Stimulated activated CD8-positive, alpha-beta memory T cell treated with anti-CD3 and anti-CD28 coated beads, Interleukin-4, amount 100 ng/mL, for 48 hours (primary cell): Measurements from ENCODE around the gene BCAS3.

Experiments used
- DNase-seq: peaks from one replicate; pipeline ENCODE4 v3.0.0-alpha.2; 2020

Gene BCAS3

DNA sequence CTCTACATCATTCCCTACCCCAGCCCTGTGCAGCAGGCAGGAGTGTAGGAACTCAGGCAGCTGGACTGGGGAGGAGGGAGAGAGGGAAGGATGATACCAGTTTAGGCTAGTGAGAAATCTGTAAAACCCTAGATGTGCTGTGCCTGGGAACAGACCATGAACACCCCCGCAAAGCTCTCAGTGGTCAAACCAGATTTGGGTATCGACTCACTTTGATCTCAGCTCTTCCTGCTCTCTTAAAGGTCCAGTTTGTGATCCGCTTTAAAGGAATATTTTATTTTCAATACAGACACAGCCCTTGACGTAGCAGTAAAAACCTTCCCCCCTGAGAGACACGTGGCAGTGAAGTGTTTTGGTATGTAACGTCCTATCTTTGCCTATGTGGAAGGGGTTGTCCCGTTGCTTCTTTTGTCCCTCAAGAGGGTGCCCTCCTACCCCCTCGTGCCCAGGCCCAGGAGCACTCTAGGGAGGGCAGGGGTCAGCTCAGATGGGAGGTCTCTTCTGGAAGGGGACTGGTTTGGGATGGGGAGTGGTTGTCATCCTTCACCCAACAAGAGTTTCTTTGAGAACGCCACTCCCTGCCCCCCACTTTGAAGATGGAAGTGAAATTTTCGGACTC is 702.7 kb downstream of the BCAS3 start:
- DNase-seq: no peak

DNA sequence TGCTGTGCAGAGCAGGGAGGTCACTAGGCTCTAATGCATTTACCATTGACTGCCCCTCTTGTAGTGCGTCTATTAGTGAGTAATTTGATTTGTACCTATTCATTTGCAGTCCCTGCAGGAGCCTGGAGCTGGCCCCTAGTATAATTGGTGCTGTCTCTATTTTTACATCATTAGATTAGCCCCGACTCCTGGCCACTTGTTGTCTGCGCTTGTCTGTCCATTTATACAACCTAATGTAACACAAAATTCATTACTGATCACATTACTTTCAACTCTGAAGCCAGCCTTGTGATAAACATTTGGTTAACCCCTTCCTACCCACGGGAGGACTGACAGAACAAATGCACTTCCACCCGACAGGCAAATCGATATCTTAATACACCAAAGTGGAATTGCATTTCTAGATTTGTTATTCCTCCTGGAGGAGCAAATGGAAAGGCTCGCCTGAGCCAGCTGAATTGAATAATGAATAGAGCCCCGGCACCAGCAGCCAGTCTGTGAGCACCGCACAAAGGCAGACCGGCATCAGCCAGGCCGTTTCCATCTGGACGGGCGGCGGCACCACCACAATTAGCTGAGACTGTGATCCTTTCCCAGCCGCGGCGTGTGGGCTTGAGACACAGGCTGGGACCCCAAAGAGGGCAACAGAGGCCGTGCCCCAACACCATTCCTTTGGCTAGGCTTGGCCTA is 703.3 kb downstream of the BCAS3 start:
- DNase-seq: no peak

DNA sequence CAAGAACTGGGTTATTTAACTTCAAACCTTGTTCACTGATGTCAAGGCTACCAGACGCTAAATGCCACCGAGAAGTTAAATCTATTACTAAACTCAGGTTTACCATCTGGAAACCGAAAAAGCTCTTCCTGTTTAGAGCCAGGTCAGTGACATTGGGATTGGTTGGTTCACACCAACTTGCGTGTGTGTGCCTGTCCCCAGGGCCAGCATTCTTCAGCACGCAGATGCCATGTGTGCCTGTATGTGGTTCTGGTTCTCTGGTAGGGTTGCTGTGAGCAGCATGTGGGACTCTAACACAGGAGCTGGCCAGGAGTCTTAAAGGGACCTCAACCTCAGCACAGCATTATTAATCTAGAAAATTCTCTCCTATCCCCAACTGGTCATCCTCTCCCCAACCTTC is 703.9 kb downstream of the BCAS3 start:
- DNase-seq: no peak

DNA sequence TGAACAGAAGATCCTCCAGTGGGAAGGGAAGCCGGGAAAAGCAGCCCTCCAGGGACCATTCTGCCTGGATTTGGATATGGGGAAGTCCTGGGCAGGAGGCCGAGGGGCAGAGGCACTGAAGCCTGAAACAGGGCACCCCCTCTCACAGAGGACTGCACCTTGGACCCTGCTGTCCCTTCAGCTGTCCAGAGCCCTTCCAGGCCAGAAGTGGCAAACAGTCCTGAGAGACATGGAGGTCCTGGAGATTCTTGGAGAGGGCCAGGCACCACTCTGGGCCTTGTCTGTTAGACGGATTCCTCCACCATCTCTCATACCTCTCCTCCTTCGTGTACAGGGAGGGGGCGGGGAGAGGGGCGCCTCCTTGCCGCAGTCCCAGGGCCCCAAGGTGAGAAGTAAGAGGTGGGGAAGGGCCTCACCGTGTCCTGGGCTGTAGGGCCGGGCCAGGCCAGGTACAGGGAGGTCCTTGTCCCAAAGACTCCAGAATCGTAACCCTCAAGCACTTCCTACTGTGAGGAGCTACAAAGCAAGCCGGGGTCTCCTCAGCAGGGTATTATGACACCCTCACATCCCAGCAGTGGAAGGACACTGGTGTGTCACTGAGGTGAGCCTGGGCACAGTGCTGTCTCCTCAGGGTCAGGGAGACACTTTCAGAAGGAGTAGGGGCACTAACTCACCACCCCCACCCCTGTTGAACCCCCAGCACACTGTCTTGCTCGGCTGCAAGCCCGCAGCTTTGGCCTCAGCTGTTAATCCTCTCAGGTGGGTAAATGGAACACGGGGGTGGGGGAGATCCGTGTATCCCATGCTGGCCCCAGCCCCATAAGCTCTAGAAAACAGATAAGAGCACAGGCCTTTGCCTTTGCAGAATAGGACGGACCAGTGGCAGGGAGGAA is 705.4 kb downstream of the BCAS3 start:
- no peak for DNase-seq

DNA sequence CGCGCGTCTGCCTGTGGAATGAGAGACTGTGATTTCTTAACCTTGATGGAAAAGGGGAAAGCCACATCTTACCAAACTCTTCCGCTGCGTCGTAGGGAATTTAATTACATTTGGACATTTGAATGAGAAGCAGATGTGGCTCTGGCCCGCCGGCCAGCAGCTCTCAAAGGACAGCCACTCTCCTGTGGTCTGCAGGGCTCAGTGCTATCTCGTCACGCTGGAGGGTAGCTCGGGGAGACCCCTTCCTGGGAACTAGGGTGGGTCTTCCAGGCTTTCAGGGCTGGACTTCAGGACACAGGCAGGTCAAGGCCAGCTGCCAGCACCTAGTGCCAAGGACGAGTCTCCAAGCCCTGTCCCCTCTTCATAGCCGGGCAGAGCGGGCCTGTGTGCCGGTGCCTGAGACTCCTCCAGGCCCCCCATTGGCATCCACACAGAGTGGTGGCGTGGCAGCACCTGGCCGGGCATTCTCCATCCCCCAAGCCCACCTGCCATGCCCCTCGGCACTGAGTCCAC is 706.1 kb downstream of the BCAS3 start:
- DNase-seq: no peak

DNA sequence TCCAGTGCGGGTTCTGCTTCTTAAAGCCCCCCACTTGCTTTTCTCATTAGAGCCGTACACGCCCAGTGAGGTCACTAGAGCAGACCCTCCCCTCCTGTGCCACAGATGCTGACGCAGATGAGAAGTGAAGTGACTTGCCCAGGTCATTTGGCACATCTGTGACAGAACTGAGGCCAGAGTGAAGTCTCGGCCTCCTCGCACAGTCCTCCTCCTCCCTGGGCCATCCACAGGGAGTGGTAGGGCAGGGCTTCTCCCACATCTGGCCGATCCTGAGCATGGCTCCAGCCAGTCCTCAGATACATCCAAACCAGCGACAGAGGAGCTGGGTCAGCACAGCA is 706.7 kb downstream of the BCAS3 start:
- no peak for DNase-seq

DNA sequence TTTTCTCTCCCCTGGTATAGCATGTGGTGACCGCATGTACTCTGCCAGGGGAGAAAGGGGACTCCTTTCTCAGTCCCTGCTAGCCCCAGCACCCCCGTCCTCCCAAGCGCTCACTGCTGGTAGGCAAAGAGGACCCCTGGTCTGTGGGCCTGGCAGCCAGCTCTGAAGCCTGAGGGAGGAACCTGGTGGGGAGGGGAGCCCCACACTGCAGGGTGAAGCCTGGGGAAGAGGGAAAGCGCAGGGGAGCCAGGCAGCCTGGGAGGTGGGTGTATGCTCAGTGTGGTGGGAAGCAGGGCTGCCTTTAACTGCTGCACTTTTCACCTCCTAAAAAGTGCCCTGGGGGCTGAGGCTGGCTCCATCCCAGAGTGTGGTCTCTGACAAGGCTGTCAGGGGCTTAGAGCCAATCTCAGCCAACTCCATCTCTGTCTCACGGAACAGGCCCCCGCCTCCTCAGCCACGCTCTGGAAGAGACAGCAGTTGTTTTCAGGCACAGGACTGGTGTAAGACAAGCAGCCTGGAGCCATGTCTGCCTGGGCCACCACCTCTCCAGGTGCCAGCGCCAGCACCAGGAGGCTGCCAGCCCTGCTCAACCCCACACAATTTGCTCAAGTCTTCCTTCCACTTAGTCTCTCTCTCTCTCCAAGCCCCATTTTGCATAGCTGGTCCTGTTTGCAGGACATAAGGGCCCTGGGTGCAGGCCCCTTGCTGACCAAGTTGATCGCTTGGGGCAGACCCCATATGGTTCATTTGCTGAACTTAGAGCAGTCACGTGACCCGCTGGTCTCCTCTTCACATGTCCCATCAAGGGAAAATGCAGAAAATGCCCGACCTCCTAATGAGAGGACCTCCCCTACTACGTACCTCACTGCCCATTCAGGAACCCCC is 707.3 kb downstream of the BCAS3 start:
- no peak for DNase-seq

DNA sequence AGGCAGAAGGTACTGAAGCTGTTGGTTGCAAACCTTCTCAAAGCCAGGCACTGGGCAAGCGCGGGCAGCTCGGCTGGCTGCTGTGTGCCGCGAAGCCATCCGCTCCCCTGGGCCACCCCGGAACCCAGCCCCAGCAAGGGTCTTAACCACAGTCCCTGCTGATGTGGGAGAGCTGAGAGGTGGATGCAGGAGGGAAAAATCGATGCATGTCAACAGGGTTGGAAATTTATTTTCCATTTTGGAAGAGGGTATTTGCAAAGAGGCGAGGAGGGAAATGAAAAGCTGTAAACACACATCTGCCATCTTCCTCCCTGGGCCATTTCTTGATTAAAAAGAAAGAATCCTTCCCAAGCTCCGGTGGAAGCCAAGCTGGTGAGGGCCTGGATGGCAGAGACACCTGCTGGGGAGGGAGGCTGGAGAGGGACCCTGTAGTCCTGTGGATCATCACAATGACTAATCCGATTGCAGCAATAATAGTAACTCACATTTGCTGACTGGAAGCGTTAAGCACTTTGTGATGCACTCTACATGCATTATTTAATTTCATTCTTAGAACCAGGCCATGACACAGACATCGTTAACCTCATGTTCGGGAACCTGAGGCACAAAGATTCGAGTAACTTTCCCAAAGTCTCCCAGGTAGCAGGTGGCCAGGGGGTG is 708.1 kb downstream of the BCAS3 start:
- no peak for DNase-seq

DNA sequence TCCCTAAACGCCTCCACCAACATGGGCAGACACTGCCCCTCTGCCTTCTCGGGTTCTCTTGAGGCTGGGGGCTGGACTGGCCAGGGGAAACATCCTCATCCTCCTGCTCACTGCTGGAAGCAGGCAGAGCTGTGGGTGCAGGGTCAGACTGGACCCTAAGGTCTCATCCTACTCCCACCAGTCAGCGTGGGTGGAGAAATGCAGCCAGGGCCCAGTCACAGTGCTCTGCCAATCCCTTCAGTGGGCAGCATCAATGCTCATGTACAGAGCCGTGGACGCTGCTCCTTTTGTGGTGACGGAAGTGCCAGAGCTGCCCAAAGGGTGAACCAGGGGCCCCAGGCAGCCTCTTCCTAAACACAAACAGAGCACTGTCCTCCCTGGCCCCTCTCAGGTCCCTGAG is 708.6 kb downstream of the BCAS3 start:
- no peak for DNase-seq

DNA sequence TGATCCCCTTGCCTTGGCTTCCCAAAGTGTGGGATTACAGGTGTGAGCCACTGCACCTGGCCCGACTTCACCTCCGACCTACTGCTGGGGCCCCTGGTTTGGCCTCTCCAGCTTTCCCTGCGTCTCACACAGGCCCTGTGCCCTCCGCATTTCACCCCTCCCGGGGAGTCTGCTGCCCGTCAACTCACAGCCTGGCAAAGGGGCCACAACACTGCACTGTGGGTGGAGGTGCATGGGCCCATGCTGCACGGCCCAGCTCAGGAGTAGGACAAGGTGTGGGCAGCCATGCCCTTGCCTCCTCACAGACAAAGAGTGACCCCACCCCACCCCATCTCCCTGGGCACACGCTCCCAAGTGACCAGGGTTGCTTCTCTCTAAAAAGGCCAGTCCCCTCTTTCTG is 709.4 kb downstream of the BCAS3 start:
- no peak for DNase-seq

DNA sequence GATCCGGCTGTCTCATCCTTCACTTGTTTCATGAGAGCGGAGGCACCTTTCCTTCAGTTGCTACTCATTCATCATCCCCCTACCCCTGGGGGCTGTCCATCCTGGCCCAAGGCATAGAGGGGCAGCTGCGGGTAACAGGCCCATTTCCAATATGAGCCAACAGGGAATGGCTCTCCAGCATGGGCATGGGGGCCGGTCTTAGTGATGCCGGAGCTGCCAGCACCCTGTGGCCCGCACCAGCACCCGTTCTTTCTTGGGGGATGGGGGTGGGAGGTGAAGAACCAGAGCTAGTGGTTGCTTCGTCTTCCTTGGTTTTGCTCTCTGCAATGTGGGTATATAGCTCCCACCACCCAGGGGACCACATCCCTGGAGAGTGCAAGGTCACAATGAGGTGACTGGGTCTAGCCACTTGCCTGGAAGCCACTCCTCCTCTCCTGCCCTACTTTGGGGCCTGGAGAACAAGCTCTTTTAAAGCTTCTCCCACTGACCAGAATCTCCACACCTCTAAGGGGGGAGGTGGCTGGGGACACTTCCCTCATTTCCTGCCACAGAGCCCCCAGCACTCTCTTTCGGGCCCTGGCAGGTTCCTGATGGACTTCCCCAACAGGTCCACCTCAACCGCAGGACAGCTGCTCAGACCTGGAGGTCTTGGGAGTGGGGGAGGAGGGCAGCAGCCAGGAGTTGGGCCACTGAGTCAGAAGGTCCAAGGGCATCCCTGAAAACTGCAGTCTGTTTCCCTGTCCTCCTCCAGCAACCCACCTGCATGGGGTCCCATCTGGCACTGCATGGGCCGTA is 710.1 kb downstream of the BCAS3 start:
- no peak for DNase-seq

DNA sequence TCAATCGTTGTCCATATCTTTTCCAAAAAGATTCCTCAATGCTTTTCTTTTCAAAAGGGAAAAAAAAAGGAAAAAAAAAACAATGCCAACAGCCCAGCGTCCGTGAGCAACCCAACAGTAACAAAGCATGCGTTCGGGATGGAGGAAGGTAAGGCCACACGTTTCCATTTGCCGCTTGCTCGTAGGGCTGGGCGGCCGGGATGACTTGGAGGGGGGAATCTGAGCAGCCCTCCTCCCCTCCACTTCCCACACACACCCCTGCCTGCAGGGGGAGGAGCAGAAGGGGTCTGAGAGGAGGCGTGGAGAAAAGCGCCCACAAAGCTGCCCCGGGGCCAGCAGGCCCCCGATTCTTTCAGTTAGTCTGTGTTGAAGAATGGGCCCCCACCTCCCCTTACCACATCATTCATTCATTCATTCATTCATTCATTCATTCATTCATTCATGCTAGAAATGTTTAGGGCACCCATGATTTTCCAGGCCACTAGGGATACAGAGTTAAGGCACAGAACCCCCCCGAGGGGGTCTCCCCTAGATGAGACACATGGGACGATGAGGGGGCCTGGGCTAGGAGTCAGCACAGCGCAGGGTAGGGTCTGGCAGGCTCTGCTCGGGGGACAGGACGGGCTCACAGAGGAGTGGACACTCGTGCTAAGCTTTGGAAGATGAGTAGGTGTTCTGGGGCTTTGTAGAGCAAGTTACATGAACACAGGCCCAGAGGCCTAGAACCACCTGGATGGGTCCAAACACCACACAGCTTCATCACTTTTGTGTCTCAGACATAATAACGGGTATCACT is 711.1 kb downstream of the BCAS3 start:
- no peak for DNase-seq

DNA sequence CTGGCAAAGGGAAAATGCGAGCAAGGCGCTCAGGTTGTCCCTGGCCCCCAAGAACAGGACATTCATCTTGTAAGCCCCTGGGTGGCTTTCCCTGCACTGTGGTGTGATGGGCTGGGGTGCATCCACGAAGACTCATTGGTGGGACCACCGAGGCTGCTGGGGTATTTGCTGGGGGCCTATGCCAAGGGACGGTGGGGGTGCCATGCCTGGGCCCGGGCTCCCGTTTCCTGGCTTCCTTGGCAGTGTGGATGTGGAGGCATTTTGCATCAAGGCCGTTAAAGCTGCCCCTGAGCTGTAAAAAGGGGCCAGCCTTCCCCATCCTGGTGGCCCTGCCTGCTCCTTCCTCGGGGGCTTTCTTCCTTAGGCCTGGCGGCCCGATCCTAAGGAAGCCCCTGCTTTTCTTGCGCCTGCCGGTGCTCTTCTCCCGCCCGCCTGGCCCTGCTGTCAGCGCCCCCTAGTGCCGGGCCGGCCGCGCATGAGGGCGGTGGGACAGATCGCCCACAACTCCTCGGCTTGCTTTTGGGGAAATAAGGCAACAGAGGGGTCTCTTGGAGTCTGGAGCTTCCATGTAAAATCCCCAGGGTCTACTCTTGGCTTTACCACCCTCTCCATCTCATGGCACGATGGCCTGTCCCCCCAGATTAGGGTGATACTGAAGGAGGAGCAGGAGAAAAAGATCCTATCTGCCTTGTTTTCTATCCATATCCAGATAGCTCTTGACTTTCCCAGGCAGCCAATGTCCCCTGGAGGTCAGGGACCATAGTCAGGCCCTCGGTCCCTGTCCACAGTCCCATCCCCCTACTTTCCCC is 712.2 kb downstream of the BCAS3 start:
- peak; percentile 77 for DNase-seq

DNA sequence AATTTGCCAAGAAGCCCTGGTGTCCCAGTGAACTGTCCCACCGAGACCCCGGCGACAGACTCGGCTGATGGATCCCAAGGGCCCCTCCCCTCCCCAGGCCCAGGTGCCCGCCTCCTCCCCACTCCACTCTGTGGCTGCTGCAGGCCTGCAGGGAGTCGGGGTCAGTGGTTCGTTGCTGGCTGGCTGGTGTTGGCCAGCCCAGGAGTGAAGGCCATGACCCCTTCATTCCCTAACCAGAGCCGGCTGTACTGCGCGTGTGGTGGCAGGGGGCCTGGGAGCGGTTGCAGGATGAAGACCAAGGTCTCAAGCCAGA is 712.8 kb downstream of the BCAS3 start:
- DNase-seq: no peak

DNA sequence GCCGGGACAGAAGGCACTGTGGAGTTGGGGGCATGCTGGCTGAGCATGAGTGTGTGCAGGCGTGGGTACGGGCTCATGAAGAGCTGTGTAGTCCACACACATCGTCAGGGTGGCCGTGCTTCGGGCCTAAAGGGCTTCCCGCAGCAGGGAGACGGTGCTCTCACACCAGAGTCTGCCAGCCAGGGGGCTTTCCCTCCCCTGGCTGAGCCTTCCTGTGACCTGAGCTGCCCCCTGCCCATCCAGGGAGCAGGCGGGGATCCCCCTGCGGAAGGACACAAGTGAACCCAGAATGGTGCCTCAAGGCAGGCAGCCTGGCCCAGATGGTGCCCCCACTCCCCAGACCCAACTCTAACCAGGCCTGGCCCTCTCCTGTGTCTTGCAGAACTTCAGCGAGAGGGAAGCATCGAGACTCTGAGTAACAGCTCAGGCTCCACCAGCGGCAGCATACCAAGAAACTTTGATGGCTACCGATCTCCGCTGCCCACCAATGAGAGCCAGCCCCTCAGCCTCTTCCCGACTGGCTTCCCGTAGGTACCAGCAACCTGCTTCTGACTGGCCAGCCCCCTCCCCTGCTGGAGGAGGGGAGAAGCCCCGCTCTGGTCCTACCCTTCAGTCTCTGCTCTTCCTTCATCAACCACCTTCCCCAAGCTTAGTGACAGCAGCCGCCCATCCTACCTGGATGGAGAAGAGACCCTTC is 714.1 kb downstream of the BCAS3 start:
- no peak for DNase-seq

DNA sequence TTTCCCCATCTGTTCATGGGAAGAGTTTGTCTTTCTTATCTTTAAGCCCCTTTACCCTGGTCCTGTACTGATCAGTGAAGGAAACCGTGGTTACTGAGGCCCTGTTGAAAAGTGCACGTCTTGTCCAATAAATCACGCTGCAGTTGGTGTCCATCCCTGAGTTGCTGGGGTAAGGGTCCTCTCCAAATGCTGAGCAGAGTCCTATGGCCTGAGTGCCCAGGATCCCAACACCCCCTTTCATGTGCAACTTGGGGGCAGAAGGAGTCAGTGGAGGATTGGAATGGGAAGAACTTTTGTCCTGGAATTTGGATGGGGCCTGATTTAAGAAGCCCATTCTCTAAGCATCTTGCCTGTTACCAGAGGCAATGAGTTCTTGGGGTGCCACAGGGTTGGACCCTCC is 715.0 kb downstream of the BCAS3 start:
- no peak for DNase-seq

DNA sequence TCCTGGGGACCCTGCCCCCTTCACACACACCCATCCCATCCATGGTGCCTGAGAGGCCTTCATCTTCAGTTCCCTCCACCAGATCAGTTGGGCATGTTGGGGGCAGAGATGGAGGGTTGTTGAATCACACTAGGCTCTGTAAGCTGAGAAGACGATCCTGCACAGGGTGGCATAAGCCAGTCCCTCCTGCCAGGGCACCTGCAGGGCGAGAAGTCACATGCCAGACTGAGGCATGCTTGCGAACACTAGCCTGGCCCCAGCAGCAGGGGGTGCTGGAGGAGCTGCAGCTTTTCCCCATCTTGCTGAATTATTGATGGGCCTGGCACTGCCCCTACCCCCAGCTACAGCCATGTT is 715.9 kb downstream of the BCAS3 start:
- peak; percentile 29 for DNase-seq

DNA sequence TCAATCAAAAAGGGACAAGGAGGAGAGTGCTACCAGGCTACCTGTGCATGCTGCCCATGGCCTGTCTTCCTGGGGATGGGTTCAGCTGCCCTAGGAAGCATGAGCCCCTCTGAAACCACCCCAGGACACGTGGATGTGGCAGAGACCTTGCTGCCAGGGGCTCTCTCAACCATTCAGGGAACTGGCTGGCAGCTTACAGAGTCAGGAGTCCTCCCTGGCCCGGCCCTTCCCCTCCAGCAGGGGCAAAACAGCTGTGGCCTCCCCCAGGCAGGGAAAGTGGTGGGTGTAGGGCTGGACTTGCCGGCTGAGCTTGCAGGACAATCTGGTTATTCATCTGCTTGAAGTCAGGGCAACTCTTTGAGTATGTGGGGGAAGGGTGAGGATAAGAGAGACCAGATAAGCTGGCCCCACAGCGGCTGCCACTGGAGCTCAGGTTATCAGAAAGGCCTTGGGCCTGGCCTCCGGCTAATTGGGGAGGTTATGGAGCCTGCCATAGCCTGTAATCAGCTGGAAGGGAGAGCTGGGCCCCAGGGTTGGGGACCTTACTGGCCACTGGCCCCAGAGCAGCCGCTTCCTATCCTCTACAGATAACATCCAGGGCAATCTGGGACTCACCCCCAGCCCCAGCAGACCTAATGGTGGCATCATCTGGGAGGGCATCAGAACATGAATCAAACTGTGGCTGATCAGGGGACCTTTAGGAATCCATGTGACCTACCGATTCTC is 716.4 kb downstream of the BCAS3 start:
- no peak for DNase-seq
